OCI-LY3 (cell line): ENCODE measurements around the gene JMJD8.

Experiments used
- EZH2phosphoT487 ChIP-seq: fragments of 200-600 bp; shearing (Covaris generic); IDR thresholded peaks from 2 replicates; pipeline ENCODE4 v1.6.1; 2018; ENCODE audit warnings: antibody characterized with exemption, mixed run types, low read depth
- TF ChIP-seq, protein P1 (sequence below): fragments of 200-600, 300-600 bp; sonication (generic); IDR thresholded peaks from 2 replicates; pipeline ENCODE4 v1.5.1; 2014; ENCODE audit warnings: antibody characterized with exemption, low read length, low read depth

DNA sequence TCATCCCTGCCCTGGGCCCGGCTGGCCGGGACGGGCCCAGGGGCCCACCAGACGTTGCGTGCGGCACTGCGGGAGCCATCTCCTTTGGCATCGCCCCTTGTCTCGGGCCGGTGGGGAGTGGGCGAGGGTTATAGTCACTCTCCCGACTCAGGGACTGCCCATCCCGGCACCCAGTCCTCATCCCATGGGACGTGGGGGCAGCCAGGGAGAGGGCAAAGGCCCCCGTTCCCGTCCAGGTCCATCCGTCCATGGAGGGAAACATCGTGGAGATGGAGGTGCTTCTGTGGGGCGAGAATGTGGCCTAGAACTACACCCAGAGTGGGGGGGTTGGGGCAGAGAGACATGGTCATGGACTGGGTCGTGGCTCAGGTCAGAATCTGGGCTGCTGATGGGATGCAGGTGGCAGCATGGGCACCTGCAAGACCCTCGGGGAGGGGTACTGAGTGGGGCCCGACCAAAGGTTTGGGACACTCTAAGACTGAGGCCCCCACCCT is 37.4 kb downstream of the JMJD8 start:
- TF ChIP-seq, protein P1, sequence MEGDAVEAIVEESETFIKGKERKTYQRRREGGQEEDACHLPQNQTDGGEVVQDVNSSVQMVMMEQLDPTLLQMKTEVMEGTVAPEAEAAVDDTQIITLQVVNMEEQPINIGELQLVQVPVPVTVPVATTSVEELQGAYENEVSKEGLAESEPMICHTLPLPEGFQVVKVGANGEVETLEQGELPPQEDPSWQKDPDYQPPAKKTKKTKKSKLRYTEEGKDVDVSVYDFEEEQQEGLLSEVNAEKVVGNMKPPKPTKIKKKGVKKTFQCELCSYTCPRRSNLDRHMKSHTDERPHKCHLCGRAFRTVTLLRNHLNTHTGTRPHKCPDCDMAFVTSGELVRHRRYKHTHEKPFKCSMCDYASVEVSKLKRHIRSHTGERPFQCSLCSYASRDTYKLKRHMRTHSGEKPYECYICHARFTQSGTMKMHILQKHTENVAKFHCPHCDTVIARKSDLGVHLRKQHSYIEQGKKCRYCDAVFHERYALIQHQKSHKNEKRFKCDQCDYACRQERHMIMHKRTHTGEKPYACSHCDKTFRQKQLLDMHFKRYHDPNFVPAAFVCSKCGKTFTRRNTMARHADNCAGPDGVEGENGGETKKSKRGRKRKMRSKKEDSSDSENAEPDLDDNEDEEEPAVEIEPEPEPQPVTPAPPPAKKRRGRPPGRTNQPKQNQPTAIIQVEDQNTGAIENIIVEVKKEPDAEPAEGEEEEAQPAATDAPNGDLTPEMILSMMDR, result no peak
- no peak for TF ChIP-seq EZH2phosphoT487
